Measurements from ENCODE around the gene TMEM178B.

- TF ChIP-seq CTCF (IDR thresholded peaks at IDR 0.05): no peak
- no peak for TF ChIP-seq POLR2A (IDR thresholded peaks at IDR 0.05)
These were observed 287.6 kb downstream of the TMEM178B start for GRCh38 chr7:141361479-141361878.

Data from right lobe of liver (tissue), 4 donors.